Colonic mucosa (tissue), 4 donors: ENCODE results near the gene NHEJ1. TPM values are rescaled to one million over a fixed set of nuclear protein-coding genes. Genes with fewer than 3 reads are reported as not detected.

Experiments
- DNase-seq: peaks from one replicate; pipeline ENCODE4 v3.0.0-alpha.2; 2020
- H3K27ac ChIP-seq: fragments of 200-600 bp; one replicate; pipeline ENCODE4 v1.8.0; 2021
- H3K27me3 ChIP-seq: fragments of 200-600 bp; one replicate; pipeline ENCODE4 v1.8.0; 2021
- H3K36me3 ChIP-seq: fragments of 200-600 bp; one replicate; pipeline ENCODE4 v1.8.0; 2021
- H3K4me1 ChIP-seq: fragments of 200-600 bp; one replicate; pipeline ENCODE4 v1.8.0; 2021; ENCODE audit warnings: mild to moderate bottlenecking
- H3K4me3 ChIP-seq: fragments of 200-600 bp; one replicate; pipeline ENCODE4 v1.8.0; 2021
- H3K9ac ChIP-seq, 2 donors: one replicate each; pipeline ENCODE4 v1.7.0; 2013; ENCODE audit warnings: control low read depth in 2 of 2, low read depth in 2 of 2, low read length in 2 of 2
- H3K9me3 ChIP-seq: fragments of 200-600 bp; one replicate; pipeline ENCODE4 v1.8.0; 2021
- CTCF ChIP-seq: fragments of 200-600 bp; IDR thresholded peaks from one replicate; pipeline ENCODE4 v1.8.0; 2022; ENCODE audit warnings: antibody characterized with exemption, mild to moderate bottlenecking
- intact Hi-C: fragments of 100-400 bp; cut with DNase I; formaldehyde crosslinking; loops from one replicate; pipeline ENCODE4 v1.14.1; 2022
- total RNA-seq, 2 donors: library from RNA; stranded (reverse); fragmentation: NEBNext Ultra II Directional in 1 of 2; extraction: Animal tissue kit (Norgen Biotek cat#: 25700) in 1 of 2; gene quantifications; one replicate each; pipeline ENCODE4 v1.2.1, GENCODE V29; 2021
- donor health status: healthy.
- donor health status: DM: no; HTN: no; CAD: no.
- donor health status: DM: no; HTN: no; CAD: no.

The NHEJ1 gene
- 10 to 100 TPM; 30.7 to 51.1 TPM for total RNA-seq

GRCh38 chr2:219160186-219161017, at the start of gene NHEJ1:
Gene NHEJ1, minus strand, starts transcription at chr2:219160815. Its CDS starts 2,453 bp downstream, at chr2:219158362.
- intact Hi-C loops: loop anchor here (2.0 kb wide), 1 partner anchor 136 kb away; no protein-coding TSS in a partner anchor
- no peaks in the 10 kb centered on the region for H3K36me3 ChIP-seq
- peak within 1 kb of the TSS; percentile 60 for H3K4me3 ChIP-seq
- peak; percentile 100 for DNase-seq
- no peaks in the 10 kb centered on the region for H3K9me3 ChIP-seq
- peak within 1 kb of the TSS; percentile 61 to 73 for H3K9ac ChIP-seq
- H3K27ac ChIP-seq: peak within 1 kb of the TSS; percentile 94
- H3K27me3 ChIP-seq: no peaks in the 10 kb centered on the region
- TF ChIP-seq CTCF: peak; percentile 100
- H3K4me1 ChIP-seq: no peaks in the 10 kb centered on the region

GRCh38 chr2:219209236-219210195, 48.9 kb upstream of the NHEJ1 start:
- Histone ChIP-seq H3K4me1 (no peaks in the 10 kb centered on the region), H3K9ac (no peak overlapping the region), H3K9me3 (no peaks in the 10 kb centered on the region), H3K4me3 (no peak overlapping the region), H3K27ac (no peak overlapping the region), H3K36me3 (no peaks in the 10 kb centered on the region), H3K27me3 (no peaks in the 10 kb centered on the region)
- intact Hi-C loops: no loop called here
- no peak for DNase-seq
- no peak for TF ChIP-seq CTCF

- H3K36me3 ChIP-seq: no peaks in the 10 kb centered on the region
- no peaks in the 10 kb centered on the region for H3K9me3 ChIP-seq
- intact Hi-C loops: loop anchor here (2.0 kb wide), 1 partner anchor 29 kb away; the partner anchor contains the start of gene RETREG2
- no peaks in the 10 kb centered on the region for H3K4me1 ChIP-seq
- DNase-seq: peak; percentile 29
- H3K27me3 ChIP-seq: no peaks in the 10 kb centered on the region
- no peak for TF ChIP-seq CTCF
- H3K27ac ChIP-seq: peak overlapping the region; percentile 92
- H3K4me3 ChIP-seq: no peak overlapping the region
- peak overlapping the region in 1 of 2 donors; percentile 14 for H3K9ac ChIP-seq
These were observed 47.5 kb upstream of the NHEJ1 start for GRCh38 chr2:219207884-219208740.

GRCh38 chr2:219207134-219207883, 46.7 kb upstream of the NHEJ1 start:
- H3K27ac ChIP-seq: peak overlapping the region; percentile 92
- intact Hi-C loops: loop anchor here (2.0 kb wide), 1 partner anchor 29 kb away; the partner anchor contains the start of gene RETREG2
- no peaks in the 10 kb centered on the region for H3K36me3 ChIP-seq
- no peaks in the 10 kb centered on the region for H3K9me3 ChIP-seq
- no peaks in the 10 kb centered on the region for H3K27me3 ChIP-seq
- H3K4me3 ChIP-seq: peak overlapping the region; percentile 57
- TF ChIP-seq CTCF: no peak
- no peaks in the 10 kb centered on the region for H3K4me1 ChIP-seq
- peak overlapping the region; percentile 15 to 83 for H3K9ac ChIP-seq
- no peak for DNase-seq
